ENCODE data around the gene GPR33. TPM values are rescaled to one million over a fixed set of nuclear protein-coding genes. Genes with fewer than 3 reads are reported as not detected.
"Not testable (repeated sequence)": the region's sequence is repeated elsewhere in the genome, so short reads cannot be mapped to it uniquely, and the experiment has no call there.

GPR33 gene
- total RNA-seq, 1 experiment from 2014 or later, result not detected

GRCh38 chr14:31439561-31439960, 48.3 kb downstream of the GPR33 start:
- Histone ChIP-seq H3K23me2 (ENCODE audit: insufficient read length, low read depth, low read length, poor library complexity, severe bottlenecking) (no peaks in the 10 kb centered on the region), H2BK12ac (ENCODE audit: insufficient read length, low read depth, low read length) (no peak overlapping the region), H2BK120ac (ENCODE audit: low read depth, low read length, poor library complexity, severe bottlenecking) (no peak overlapping the region), H2BK20ac (ENCODE audit: low read depth, low read length, poor library complexity, severe bottlenecking) (no peak overlapping the region), H3K4me2 (ENCODE audit: insufficient read depth, insufficient read length, low read length) (no peak overlapping the region), H3K9me3 (ENCODE audit: control insufficient read depth, low read depth, low read length) (no peaks in the 10 kb centered on the region), H3K27me3 (ENCODE audit: insufficient read depth, low read length) (no peaks in the 10 kb centered on the region), H3T11ph (ENCODE audit: low read length) (no peak overlapping the region), H4K91ac (ENCODE audit: insufficient read length, low read depth, low read length) (no peak overlapping the region), H3K23ac (ENCODE audit: insufficient read length, low read depth, low read length) (no peak overlapping the region), H4K20me1 (ENCODE audit: control insufficient read depth, insufficient read depth, insufficient read length) (no peaks in the 10 kb centered on the region), H4K8ac (replicated peaks; ENCODE audit: insufficient read length, low read depth, low read length) (no peak overlapping the region), H3K27ac (ENCODE audit: insufficient read length, low read depth, low read length) (no peak overlapping the region), H2AFZ (ENCODE audit: low read length) (no peak overlapping the region), H2BK5ac (ENCODE audit: insufficient read length, low read length) (no peak overlapping the region), H3K4me1 (ENCODE audit: insufficient read depth, low read length) (no peaks in the 10 kb centered on the region), H2BK15ac (ENCODE audit: low read depth, low read length) (no peak overlapping the region), H3K4ac (ENCODE audit: low read depth, low read length) (no peak overlapping the region), H4K5ac (ENCODE audit: insufficient read length, low read depth, low read length) (no peak overlapping the region), H3K9ac (ENCODE audit: extremely low read depth, insufficient read length, low read length) (no peak overlapping the region), H3K79me1 (ENCODE audit: insufficient read depth, low read depth, low read length, poor library complexity, severe bottlenecking) (no peaks in the 10 kb centered on the region), H3K14ac (ENCODE audit: insufficient read depth, low read length) (no peak overlapping the region), H3K79me2 (ENCODE audit: insufficient read depth, low read length) (no peaks in the 10 kb centered on the region), H3K56ac (ENCODE audit: insufficient read length, low read depth, low read length) (no peak overlapping the region), H2AK5ac (ENCODE audit: insufficient read length, low read length) (no peak overlapping the region), H3K18ac (ENCODE audit: insufficient read length, low read depth, low read length) (no peak overlapping the region)
- Mint-ChIP-seq H3K36me3 (ENCODE audit: insufficient read depth in 1 of 3, low read depth in 3 of 3) (peaks cover 18 to 25% (median 20%) of the 10 kb centered on the region in 3 experiments), H3K27me3 (ENCODE audit: low read depth) (no peaks in the 10 kb centered on the region; the same call in 1 of the 2 replicates), H3K4me3 (no peak overlapping the region), H3K4me1 (no peaks in the 10 kb centered on the region), H3K9me3 (peaks cover 18 to 20% of the 10 kb centered on the region in 2 experiments), H3K27ac (no peak overlapping the region)
- no CpG with 5 or more reads among the region's 2 CpGs for WGBS (ENCODE audit: extremely low coverage, insufficient read length, low lambda C conversion rate)
- TF ChIP-seq, protein P1, sequence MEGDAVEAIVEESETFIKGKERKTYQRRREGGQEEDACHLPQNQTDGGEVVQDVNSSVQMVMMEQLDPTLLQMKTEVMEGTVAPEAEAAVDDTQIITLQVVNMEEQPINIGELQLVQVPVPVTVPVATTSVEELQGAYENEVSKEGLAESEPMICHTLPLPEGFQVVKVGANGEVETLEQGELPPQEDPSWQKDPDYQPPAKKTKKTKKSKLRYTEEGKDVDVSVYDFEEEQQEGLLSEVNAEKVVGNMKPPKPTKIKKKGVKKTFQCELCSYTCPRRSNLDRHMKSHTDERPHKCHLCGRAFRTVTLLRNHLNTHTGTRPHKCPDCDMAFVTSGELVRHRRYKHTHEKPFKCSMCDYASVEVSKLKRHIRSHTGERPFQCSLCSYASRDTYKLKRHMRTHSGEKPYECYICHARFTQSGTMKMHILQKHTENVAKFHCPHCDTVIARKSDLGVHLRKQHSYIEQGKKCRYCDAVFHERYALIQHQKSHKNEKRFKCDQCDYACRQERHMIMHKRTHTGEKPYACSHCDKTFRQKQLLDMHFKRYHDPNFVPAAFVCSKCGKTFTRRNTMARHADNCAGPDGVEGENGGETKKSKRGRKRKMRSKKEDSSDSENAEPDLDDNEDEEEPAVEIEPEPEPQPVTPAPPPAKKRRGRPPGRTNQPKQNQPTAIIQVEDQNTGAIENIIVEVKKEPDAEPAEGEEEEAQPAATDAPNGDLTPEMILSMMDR (conservative IDR thresholded peaks at IDR 0.05), result no peak
- no peak for DNase-seq

DNA sequence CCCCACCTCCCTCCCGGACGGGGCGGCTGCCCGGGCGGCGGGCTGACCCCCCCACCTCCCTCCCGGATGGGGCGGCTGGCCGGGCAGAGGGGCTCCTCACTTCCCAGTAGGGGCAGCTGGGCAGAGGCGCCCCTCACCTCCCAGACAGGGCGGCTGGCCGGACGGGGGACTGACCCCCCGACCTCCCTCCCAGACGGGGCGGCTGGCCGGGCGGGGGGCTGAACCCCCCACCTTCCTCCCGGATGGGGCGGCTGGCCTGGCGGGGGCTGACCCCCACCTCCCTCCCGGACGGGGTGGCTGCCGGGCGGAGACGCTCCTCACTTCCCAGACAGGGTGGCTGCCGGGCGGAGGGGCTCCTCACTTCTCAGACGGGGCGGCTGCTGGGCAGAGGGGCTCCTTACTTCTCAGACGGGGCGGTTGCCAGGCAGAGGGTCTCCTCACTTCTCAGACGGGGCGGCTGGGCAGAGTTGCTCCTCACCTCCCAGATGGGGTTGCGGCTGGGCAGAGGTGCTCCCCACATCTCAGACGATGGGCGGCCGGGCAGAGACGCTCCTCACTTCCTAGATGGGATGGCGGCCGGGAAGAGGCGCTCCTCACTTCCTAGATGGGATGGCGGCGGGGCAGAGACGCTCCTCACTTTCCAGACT, 50.7 kb downstream of the GPR33 start:
- H3K4me1 Mint-ChIP-seq; H3K27ac Mint-ChIP-seq; H4K20me1 ChIP-seq (ENCODE audit: control insufficient read depth, insufficient read depth, insufficient read length); H3T11ph ChIP-seq (ENCODE audit: low read length); H2BK15ac ChIP-seq (ENCODE audit: low read depth, low read length); H3K4me2 ChIP-seq (ENCODE audit: insufficient read depth, insufficient read length, low read length); H2BK5ac ChIP-seq (ENCODE audit: insufficient read length, low read length); H3K27me3 Mint-ChIP-seq (ENCODE audit: low read depth); H4K5ac ChIP-seq (ENCODE audit: insufficient read length, low read depth, low read length); H3K18ac ChIP-seq (ENCODE audit: insufficient read length, low read depth, low read length); DNase-seq; H3K4me1 ChIP-seq (ENCODE audit: insufficient read depth, low read length); H2BK120ac ChIP-seq (ENCODE audit: low read depth, low read length, poor library complexity, severe bottlenecking); H2BK12ac ChIP-seq (ENCODE audit: insufficient read length, low read depth, low read length); H3K4ac ChIP-seq (ENCODE audit: low read depth, low read length); H3K27me3 ChIP-seq (ENCODE audit: insufficient read depth, low read length); H3K23me2 ChIP-seq (ENCODE audit: insufficient read length, low read depth, low read length, poor library complexity, severe bottlenecking); H3K79me1 ChIP-seq (ENCODE audit: insufficient read depth, low read depth, low read length, poor library complexity, severe bottlenecking); H3K9me3 ChIP-seq (ENCODE audit: control insufficient read depth, low read depth, low read length); H2AK5ac ChIP-seq (ENCODE audit: insufficient read length, low read length); H3K23ac ChIP-seq (ENCODE audit: insufficient read length, low read depth, low read length); H4K91ac ChIP-seq (ENCODE audit: insufficient read length, low read depth, low read length); H3K79me2 ChIP-seq (ENCODE audit: insufficient read depth, low read length); H3K56ac ChIP-seq (ENCODE audit: insufficient read length, low read depth, low read length); H3K9ac ChIP-seq (ENCODE audit: extremely low read depth, insufficient read length, low read length); H3K14ac ChIP-seq (ENCODE audit: insufficient read depth, low read length); H4K8ac ChIP-seq (replicated peaks; ENCODE audit: insufficient read length, low read depth, low read length); H3K4me3 Mint-ChIP-seq; H3K27ac ChIP-seq (ENCODE audit: insufficient read length, low read depth, low read length); H2BK20ac ChIP-seq (ENCODE audit: low read depth, low read length, poor library complexity, severe bottlenecking); H2AFZ ChIP-seq (ENCODE audit: low read length): not testable (repeated sequence)
- Mint-ChIP-seq H3K9me3 (peaks cover 21 to 24% of the 10 kb centered on the region in 2 experiments), H3K36me3 (ENCODE audit: insufficient read depth in 1 of 3, low read depth in 3 of 3) (peaks cover 18 to 28% (median 21%) of the 10 kb centered on the region in 3 experiments)
- no CpG with 5 or more reads among the region's 45 CpGs for WGBS (ENCODE audit: extremely low coverage, insufficient read length, low lambda C conversion rate)
